Measurements from ENCODE around the gene NUBPL. TPM values are rescaled to one million over a fixed set of nuclear protein-coding genes. Genes with fewer than 3 reads are reported as not detected.
"Not testable (repeated sequence)": the region's sequence is repeated elsewhere in the genome, so short reads cannot be mapped to it uniquely, and the experiment has no call there.

Gene NUBPL
- total RNA-seq, 1 donor: 10.5 TPM

- DNase-seq (ENCODE audit: low read depth): no peak
- no peak for TF ChIP-seq CTCF (IDR thresholded peaks at IDR 0.05; ENCODE audit: insufficient read depth, low read length)
- H3K4me3 ChIP-seq (ENCODE audit: low read depth, low read length): no peak overlapping the region
These were observed 220.4 kb downstream of the NUBPL start for GRCh38 chr14:31781578-31781977.

GRCh38 chr14:31785574-31785973, 224.4 kb downstream of the NUBPL start:
- no peak for DNase-seq (ENCODE audit: low read depth)
- no peak for TF ChIP-seq CTCF (IDR thresholded peaks at IDR 0.05; ENCODE audit: insufficient read depth, low read length)
- no peak overlapping the region for H3K4me3 ChIP-seq (ENCODE audit: low read depth, low read length)

GRCh38 chr14:31787377-31787776, 226.2 kb downstream of the NUBPL start:
- no peak for TF ChIP-seq CTCF (IDR thresholded peaks at IDR 0.05; ENCODE audit: insufficient read depth, low read length)
- H3K4me3 ChIP-seq (ENCODE audit: low read depth, low read length): no peak overlapping the region
- DNase-seq (ENCODE audit: low read depth): no peak

GRCh38 chr14:31788340-31788739, 227.1 kb downstream of the NUBPL start:
- DNase-seq (ENCODE audit: low read depth): no peak
- H3K4me3 ChIP-seq (ENCODE audit: low read depth, low read length): no peak overlapping the region
- TF ChIP-seq CTCF (IDR thresholded peaks at IDR 0.05; ENCODE audit: insufficient read depth, low read length): no peak

GRCh38 chr14:31792726-31793125, 231.5 kb downstream of the NUBPL start:
- DNase-seq (ENCODE audit: low read depth): no peak
- TF ChIP-seq CTCF (IDR thresholded peaks at IDR 0.05; ENCODE audit: insufficient read depth, low read length): no peak

GRCh38 chr14:31797946-31798345, 236.7 kb downstream of the NUBPL start:
- not testable (repeated sequence) for DNase-seq (ENCODE audit: low read depth); H3K4me3 ChIP-seq (ENCODE audit: low read depth, low read length)

More at GRCh38 chr14:31792726-31793125, 231.5 kb downstream of the NUBPL start:
- no peak overlapping the region for H3K4me3 ChIP-seq (ENCODE audit: low read depth, low read length)

- no peak for TF ChIP-seq CTCF (IDR thresholded peaks at IDR 0.05; ENCODE audit: insufficient read depth, low read length)
- no peak for DNase-seq (ENCODE audit: low read depth)
- no peak overlapping the region for H3K4me3 ChIP-seq (ENCODE audit: low read depth, low read length)
These were observed 241.6 kb downstream of the NUBPL start for GRCh38 chr14:31802838-31803237.

All from fibroblast of the aortic adventitia (primary cell).